ENCODE measurements around the gene GFOD1. TPM values are rescaled to one million over a fixed set of nuclear protein-coding genes. Genes with fewer than 3 reads are reported as not detected.

Gene GFOD1
- total RNA-seq, 1 donor = 17.5 TPM

DNA sequence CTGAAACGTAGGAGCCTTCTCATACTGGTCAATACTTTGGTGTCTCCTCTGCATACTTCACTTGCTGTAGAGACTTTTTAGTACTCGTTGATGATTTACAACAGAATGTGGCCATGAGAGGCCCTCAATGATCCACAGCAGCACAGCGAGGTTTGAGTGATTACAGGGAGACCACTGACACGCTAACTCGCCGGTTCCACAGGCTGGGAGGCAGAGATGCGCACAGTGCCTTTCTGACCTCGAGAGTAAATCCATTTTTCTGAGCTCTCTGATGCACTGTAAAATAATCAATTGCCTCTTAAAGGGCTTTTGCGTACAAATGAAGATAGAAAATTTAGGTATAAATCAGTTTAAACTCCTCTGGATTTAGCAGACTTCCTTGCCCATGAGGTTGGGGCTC is 102.9 kb downstream of the GFOD1 start:
- DNase-seq (ENCODE audit: low read depth in 2 of 3, low spot score in 2 of 3) = no peak

GRCh38 chr6:13383328-13384163 is 103.9 kb downstream of the GFOD1 start:
- peak in 2 of 3 donors; percentile 54 to 69 for DNase-seq (ENCODE audit: low read depth in 2 of 3, low spot score in 2 of 3)

- DNase-seq (ENCODE audit: low read depth in 2 of 3, low spot score in 2 of 3) = no peak
These were observed 106.6 kb downstream of the GFOD1 start for GRCh38 chr6:13380761-13381160.

DNA sequence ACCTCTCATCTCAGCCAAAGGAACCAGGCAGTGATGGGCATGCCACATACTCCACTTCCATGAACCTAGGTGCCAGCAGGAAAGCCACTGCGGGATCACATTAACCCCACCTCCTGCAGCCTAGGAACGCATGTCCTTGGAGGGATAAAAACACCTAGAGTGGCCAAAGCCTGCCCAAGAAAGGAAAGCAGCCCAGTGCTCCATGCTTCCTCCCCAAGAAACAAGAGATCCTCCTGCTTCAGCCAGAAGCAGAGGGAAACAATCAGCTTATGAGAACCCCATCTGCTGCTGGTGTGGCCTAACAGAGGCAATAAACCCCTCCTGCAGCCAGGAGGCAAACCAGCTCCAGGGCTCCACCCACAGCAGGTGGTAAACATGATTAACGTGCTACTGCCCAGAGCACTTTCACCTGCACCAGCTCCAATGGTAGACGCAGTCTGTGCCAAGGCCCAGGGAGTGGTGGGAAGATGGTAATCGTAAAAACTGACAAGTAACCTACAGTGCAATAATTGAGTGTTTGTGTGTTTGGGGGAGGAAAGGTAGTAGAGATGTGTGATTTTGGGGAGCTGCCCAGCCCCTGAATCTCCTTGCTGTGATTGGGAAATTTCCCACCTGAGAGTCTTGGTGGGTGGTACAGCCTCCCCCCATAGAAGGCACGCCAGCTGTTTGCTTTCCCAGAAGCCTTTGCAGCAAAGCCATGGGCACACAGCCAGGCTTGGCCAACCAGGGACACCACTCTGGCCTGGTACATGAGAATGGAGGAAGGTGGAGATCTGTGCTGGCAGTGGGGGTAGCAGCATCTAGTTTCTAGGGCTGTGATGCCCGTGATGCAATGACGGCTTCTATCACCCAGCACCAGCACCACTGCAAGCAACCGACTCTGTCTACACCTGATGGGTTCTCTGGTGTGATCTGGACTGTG is 108.5 kb downstream of the GFOD1 start:
- DNase-seq (ENCODE audit: low read depth in 2 of 3, low spot score in 2 of 3) = no peak

GRCh38 chr6:13377054-13377758 is 110.2 kb downstream of the GFOD1 start:
- DNase-seq (ENCODE audit: low read depth in 2 of 3, low spot score in 2 of 3) = no peak

- no peak for DNase-seq (ENCODE audit: low read depth in 2 of 3, low spot score in 2 of 3)
These were observed 112.0 kb downstream of the GFOD1 start for GRCh38 chr6:13375360-13375878.

- DNase-seq (ENCODE audit: low read depth in 2 of 3, low spot score in 2 of 3) = no peak
These were observed 113.5 kb downstream of the GFOD1 start for GRCh38 chr6:13373919-13374318.

DNA sequence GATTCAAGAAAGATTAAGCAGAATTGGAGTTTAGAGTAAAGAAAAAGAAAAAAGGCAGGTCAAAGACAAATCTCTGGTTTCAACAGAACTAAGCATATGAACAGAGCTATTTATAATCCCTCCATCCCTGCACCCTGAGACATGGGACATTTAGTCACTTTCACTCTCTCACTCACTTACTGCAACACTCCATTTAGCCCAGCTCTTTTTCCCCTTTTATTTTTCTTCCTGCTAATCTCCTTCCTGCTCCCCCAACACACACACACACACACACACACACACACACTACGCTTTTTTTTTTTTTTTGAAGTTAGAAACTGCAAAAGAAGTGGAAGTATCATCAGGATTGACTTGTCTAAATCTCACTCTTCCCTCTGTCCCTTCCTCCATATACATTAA is 113.9 kb downstream of the GFOD1 start:
- no peak for DNase-seq (ENCODE audit: low read depth in 2 of 3, low spot score in 2 of 3)

GRCh38 chr6:13372688-13373487 is 114.5 kb downstream of the GFOD1 start:
- DNase-seq (ENCODE audit: low read depth in 2 of 3, low spot score in 2 of 3) = no peak

DNA sequence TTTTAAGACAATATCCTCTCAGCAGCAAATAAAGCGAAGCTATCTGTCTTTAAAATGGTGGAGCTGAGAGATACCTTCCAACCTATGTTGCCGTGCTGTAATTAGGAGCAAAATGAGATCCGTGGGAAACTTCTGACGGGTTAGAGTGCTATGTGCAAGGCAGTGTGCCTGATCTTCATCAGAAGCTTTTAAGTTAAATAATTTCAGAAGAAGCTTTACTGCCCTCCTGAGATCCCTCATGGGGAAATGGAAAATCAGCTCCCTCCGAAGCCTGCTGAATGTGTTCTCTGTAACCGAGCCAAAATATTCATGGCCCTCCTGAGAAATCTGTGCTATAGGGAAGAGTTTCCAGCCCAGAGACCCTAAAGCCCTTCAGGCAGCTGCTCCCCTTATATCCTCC is 115.3 kb downstream of the GFOD1 start:
- no peak for DNase-seq (ENCODE audit: low read depth in 2 of 3, low spot score in 2 of 3)

DNA sequence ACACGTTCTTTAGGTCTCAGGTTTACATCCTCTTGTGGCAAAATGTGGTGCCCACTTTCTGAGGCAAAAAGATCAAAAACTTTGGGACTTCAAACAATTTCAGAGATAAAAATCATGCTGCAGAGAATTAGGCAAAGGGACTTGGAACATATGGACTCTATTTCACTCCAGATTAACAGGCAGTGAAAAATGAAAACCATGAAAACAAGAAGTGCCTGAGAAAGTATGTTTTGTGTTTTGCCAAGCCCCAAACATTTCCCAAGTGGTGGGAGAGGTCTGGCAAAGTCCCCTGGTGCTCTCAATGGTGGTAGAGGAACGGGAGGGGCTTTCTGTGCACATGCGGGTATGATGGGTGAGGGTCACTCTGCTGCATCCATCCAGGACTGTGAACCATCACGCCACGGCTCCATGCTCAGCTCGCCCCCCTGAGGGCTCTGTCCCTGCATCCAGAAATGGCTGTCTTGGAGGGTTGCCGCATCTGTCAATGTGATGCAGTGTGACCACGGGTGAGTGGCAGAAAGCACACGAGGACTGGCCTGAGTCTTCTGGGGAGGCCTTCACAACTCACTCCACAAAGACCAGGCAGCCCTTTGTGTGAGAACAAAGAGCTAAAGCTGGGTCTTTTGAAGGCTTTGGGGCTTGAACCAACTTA is 115.9 kb downstream of the GFOD1 start:
- DNase-seq (ENCODE audit: low read depth in 2 of 3, low spot score in 2 of 3) = no peak

GRCh38 chr6:13370623-13371022 is 116.8 kb downstream of the GFOD1 start:
- DNase-seq (ENCODE audit: low read depth in 2 of 3, low spot score in 2 of 3) = no peak

GRCh38 chr6:13369591-13369990 is 117.8 kb downstream of the GFOD1 start:
- no peak for DNase-seq (ENCODE audit: low read depth in 2 of 3, low spot score in 2 of 3)

DNA sequence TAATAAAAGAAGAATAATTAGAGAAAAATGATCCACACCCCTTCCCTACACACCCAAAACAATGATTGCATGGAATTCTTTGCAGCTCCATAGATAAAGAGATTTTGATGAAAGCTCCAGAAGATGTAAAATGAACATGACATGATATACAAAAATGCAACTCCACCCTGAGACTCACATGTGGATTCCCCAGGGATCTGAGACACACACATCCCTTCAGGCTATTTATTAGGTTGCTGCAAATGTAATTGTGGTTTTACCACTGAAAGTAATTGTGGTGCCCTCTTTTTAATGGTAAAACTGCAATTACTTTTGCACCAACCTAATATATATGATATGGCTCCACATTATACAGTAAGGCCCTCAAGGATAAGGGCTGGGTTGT is 118.7 kb downstream of the GFOD1 start:
- DNase-seq (ENCODE audit: low read depth in 2 of 3, low spot score in 2 of 3) = no peak

GRCh38 chr6:13368079-13368730 is 119.2 kb downstream of the GFOD1 start:
- DNase-seq (ENCODE audit: low read depth in 2 of 3, low spot score in 2 of 3) = no peak

GRCh38 chr6:13367396-13367795 is 120.0 kb downstream of the GFOD1 start:
- no peak for DNase-seq (ENCODE audit: low read depth in 2 of 3, low spot score in 2 of 3)

DNA sequence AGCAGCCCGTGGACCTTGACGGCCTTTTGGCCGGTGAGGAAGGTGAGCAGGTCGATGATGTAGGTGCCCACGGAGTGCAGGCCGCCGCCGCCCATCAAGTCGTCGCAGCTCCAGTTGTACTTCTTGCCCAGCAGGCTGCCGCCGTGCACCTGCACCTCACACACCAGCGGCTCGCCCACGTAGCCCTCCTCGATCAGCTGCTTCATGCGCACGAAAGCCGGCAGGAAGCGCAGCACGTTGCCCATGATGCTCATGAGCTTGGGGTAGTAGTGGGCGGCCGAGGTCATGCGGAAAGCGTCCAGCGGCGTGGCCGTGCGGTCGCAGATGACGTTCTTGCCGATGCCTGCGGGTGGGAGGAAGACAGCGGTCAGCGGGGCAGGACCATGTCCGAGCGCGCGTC is 122.1 kb downstream of the GFOD1 start:
- DNase-seq (ENCODE audit: low read depth in 2 of 3, low spot score in 2 of 3) = no peak

DNA sequence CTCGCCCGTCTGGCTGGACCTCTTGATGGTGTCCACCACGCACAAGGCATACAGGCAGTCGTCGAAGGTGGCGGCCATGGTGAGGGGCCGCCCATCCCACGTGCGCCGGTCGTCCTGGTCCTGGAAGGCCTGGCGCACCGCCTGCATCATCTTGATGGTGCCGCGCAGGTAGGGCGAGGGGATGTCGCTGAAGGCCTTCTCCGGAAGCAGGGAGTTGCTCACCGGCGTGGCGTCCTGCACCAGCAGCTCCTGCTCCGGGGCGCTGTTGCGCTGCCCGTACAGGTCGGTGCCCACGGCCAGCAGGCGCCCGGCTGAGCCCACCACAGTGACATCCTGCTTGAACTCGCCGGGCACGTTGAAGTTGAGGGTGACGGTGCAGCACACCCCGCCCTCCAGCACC is 122.6 kb downstream of the GFOD1 start:
- DNase-seq (ENCODE audit: low read depth in 2 of 3, low spot score in 2 of 3) = no peak

DNA sequence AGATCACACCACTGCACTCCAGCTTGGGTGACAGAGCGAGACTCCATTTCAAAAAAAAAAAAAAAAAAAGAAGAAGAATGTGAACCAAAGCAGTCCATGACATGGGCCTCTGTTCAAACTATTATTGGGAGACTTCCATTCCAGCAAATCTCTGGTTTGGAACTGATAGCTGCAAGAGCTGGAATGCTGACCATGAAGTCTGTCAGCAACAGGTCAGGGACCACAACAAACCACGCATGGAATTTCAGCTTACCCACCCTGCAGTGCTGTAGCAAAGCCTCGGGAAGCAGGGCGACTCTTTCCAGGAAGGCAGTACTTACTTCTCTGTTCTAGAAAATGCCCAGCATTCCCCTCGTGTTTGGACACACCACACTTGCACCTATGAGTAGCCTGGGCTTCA is 125.0 kb downstream of the GFOD1 start:
- no peak for DNase-seq (ENCODE audit: low read depth in 2 of 3, low spot score in 2 of 3)
